Endothelial cell of umbilical vein (primary cell): Measurements from ENCODE around the gene MYBBP1A.

Experiments
- CTCF ChIP-seq, 2 donors: IDR thresholded peaks; 1 replicate in 1 of 2; 2 replicates in 1 of 2; pipeline ENCODE4 v1.5.1; 2011; ENCODE audit warnings: low read length in 2 of 2, mild to moderate bottlenecking in 2 of 2, moderate library complexity in 2 of 2, control low read depth in 1 of 2, inconsistent platforms in 1 of 2, low read depth in 1 of 2; ENCODE audit not compliant: insufficient read depth in 1 of 2; ENCODE audit errors: extremely low read depth in 1 of 2
- GATA2 ChIP-seq: IDR thresholded peaks from 2 replicates; pipeline ENCODE4 v1.7.0; 2011; ENCODE audit warnings: low read depth, mild to moderate bottlenecking, moderate library complexity, mixed read lengths, low read length; ENCODE audit not compliant: insufficient read length, insufficient read depth
- JUN ChIP-seq: IDR thresholded peaks from 2 replicates; pipeline ENCODE4 v1.6.1; 2011; ENCODE audit warnings: borderline replicate concordance, low read depth; ENCODE audit not compliant: insufficient read length, insufficient read depth
- POLR2A ChIP-seq: IDR thresholded peaks from 2 replicates; pipeline ENCODE4 v1.6.1; 2012; ENCODE audit warnings: low read depth, mild to moderate bottlenecking, control low read depth, low read length
- POLR2AphosphoS5 ChIP-seq: IDR thresholded peaks from 2 replicates; pipeline ENCODE4 v1.6.1; 2012; ENCODE audit warnings: low read depth, mild to moderate bottlenecking, control low read depth, low read length, moderate library complexity; ENCODE audit not compliant: insufficient read depth

DNA sequence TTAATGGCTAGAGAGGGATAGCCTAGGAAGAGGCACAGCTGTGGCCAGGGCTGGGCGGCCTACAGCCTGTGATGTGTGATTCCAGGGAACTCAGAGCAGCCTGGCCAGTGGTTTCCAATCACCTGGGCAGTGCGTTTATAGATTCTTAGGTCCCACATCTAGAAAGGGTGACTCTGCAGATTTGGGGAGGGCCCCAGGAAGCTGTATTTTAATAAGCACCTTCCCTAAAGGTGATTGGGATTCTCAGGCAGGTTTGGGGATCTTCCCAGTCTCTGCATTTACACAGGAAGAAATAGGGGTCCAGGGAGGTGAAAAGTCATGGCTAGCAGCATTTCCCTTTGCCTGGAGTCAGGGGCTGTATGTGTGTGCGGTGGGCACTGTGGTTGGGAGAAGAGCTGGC, 47.0 kb downstream of the MYBBP1A start:
- TF ChIP-seq JUN (no peak), CTCF (IDR thresholded peaks at IDR 0.05; ENCODE audit: extremely low read depth in 1 of 2, insufficient read depth in 1 of 2, low read depth in 1 of 2, low read length in 2 of 2) (no peak), POLR2A (no peak), POLR2AphosphoS5 (no peak), GATA2 (no peak)
